ENCODE measurements around the gene AUTS2.
A peak's percentile ranks its signal among the peaks of the same experiment; 100 is the strongest.

The AUTS2 gene

GRCh38 chr7:70189776-70190175, 591.5 kb downstream of the AUTS2 start:
- no peak overlapping the region for H3K4me3 ChIP-seq (ENCODE audit: low read depth, low read length, poor library complexity, severe bottlenecking)
- no peaks in the 10 kb centered on the region for H3K27me3 ChIP-seq (ENCODE audit: insufficient read depth, low read length)
- H3F3A ChIP-seq (ENCODE audit: insufficient read depth, low read length): no peaks in the 10 kb centered on the region
- H3K9me2 ChIP-seq (ENCODE audit: low read depth, low read length): no peaks in the 10 kb centered on the region
- no peak overlapping the region for H3K27ac ChIP-seq (ENCODE audit: low read depth, low read length, poor library complexity, severe bottlenecking)
- no peaks in the 10 kb centered on the region for H3K79me2 ChIP-seq (ENCODE audit: insufficient read depth, low read length)
- H4K20me1 ChIP-seq (ENCODE audit: insufficient read depth, low read length): no peaks in the 10 kb centered on the region
- TF ChIP-seq CTCF (IDR thresholded peaks at IDR 0.05; ENCODE audit: low read length) (no peak), EZH2 (IDR thresholded peaks at IDR 0.05; ENCODE audit: borderline replicate concordance, low read length) (no peak)
- no peaks in the 10 kb centered on the region for H3K36me3 ChIP-seq (ENCODE audit: insufficient read depth, low read length)
- H3K4me1 ChIP-seq (ENCODE audit: insufficient read depth, low read length, severe bottlenecking): peaks cover 5% of the 10 kb centered on the region
- no peaks in the 10 kb centered on the region for H3K9me3 ChIP-seq (ENCODE audit: low read length)
- no peak overlapping the region for H3K9ac ChIP-seq (ENCODE audit: low read length)
- H2AFZ ChIP-seq (ENCODE audit: low read length): no peak overlapping the region
- H3K4me2 ChIP-seq (ENCODE audit: low read length): no peak overlapping the region

GRCh38 chr7:70190281-70190680, 592.0 kb downstream of the AUTS2 start:
- no peak overlapping the region for H3K27ac ChIP-seq (ENCODE audit: low read depth, low read length, poor library complexity, severe bottlenecking)
- no peak overlapping the region for H2AFZ ChIP-seq (ENCODE audit: low read length)
- H3K9ac ChIP-seq (ENCODE audit: low read length): no peak overlapping the region
- H3K4me3 ChIP-seq (ENCODE audit: low read depth, low read length, poor library complexity, severe bottlenecking): no peak overlapping the region
- H3F3A ChIP-seq (ENCODE audit: insufficient read depth, low read length): no peaks in the 10 kb centered on the region
- H3K4me1 ChIP-seq (ENCODE audit: insufficient read depth, low read length, severe bottlenecking): peaks cover 5% of the 10 kb centered on the region
- H3K4me2 ChIP-seq (ENCODE audit: low read length): no peak overlapping the region
- H4K20me1 ChIP-seq (ENCODE audit: insufficient read depth, low read length): no peaks in the 10 kb centered on the region
- no peaks in the 10 kb centered on the region for H3K9me2 ChIP-seq (ENCODE audit: low read depth, low read length)
- H3K79me2 ChIP-seq (ENCODE audit: insufficient read depth, low read length): no peaks in the 10 kb centered on the region
- TF ChIP-seq CTCF (IDR thresholded peaks at IDR 0.05; ENCODE audit: low read length): no peak
- no peak for TF ChIP-seq EZH2 (IDR thresholded peaks at IDR 0.05; ENCODE audit: borderline replicate concordance, low read length)
- no peaks in the 10 kb centered on the region for H3K9me3 ChIP-seq (ENCODE audit: low read length)
- H3K27me3 ChIP-seq (ENCODE audit: insufficient read depth, low read length): no peaks in the 10 kb centered on the region
- H3K36me3 ChIP-seq (ENCODE audit: insufficient read depth, low read length): no peaks in the 10 kb centered on the region

GRCh38 chr7:70193514-70193913, 595.2 kb downstream of the AUTS2 start:
- no peak overlapping the region for H3K9ac ChIP-seq (ENCODE audit: low read length)
- H3K4me2 ChIP-seq (ENCODE audit: low read length): no peak overlapping the region
- no peaks in the 10 kb centered on the region for H3K36me3 ChIP-seq (ENCODE audit: insufficient read depth, low read length)
- no peak overlapping the region for H3K27ac ChIP-seq (ENCODE audit: low read depth, low read length, poor library complexity, severe bottlenecking)
- H3K4me1 ChIP-seq (ENCODE audit: insufficient read depth, low read length, severe bottlenecking): peaks cover 5% of the 10 kb centered on the region
- TF ChIP-seq EZH2 (IDR thresholded peaks at IDR 0.05; ENCODE audit: borderline replicate concordance, low read length) (no peak), CTCF (IDR thresholded peaks at IDR 0.05; ENCODE audit: low read length) (peak; percentile 73)
- no peaks in the 10 kb centered on the region for H4K20me1 ChIP-seq (ENCODE audit: insufficient read depth, low read length)
- no peaks in the 10 kb centered on the region for H3K9me2 ChIP-seq (ENCODE audit: low read depth, low read length)
- no peaks in the 10 kb centered on the region for H3K27me3 ChIP-seq (ENCODE audit: insufficient read depth, low read length)
- no peak overlapping the region for H2AFZ ChIP-seq (ENCODE audit: low read length)
- H3K4me3 ChIP-seq (ENCODE audit: low read depth, low read length, poor library complexity, severe bottlenecking): no peak overlapping the region
- no peaks in the 10 kb centered on the region for H3F3A ChIP-seq (ENCODE audit: insufficient read depth, low read length)
- no peaks in the 10 kb centered on the region for H3K9me3 ChIP-seq (ENCODE audit: low read length)
- no peaks in the 10 kb centered on the region for H3K79me2 ChIP-seq (ENCODE audit: insufficient read depth, low read length)

Measured in OCI-LY1 (cell line).